Parathyroid adenoma (tissue), 2 donors: ENCODE data around the gene ZNF624.

Source experiments
- H2AFZ ChIP-seq: fragments of 300-600 bp; sonication (generic); one replicate; pipeline ENCODE4 v1.7.0; 2017; ENCODE audit warnings: antibody characterized with exemption, mild to moderate bottlenecking
- H3K27ac ChIP-seq: fragments of 300-600 bp; sonication (generic); one replicate; pipeline ENCODE4 v1.7.0; 2017
- H3K27me3 ChIP-seq: fragments of 300-600 bp; sonication (generic); one replicate; pipeline ENCODE4 v1.7.0; 2017; ENCODE audit warnings: low read length; ENCODE audit not compliant: control insufficient read depth, insufficient read depth
- H3K36me3 ChIP-seq: fragments of 300-600 bp; sonication (generic); one replicate; pipeline ENCODE4 v1.7.0; 2017; ENCODE audit warnings: low read length; ENCODE audit not compliant: control insufficient read depth, insufficient read depth
- H3K4me1 ChIP-seq: fragments of 300-600 bp; sonication (generic); one replicate; pipeline ENCODE4 v1.7.0; 2017; ENCODE audit warnings: control low read depth
- H3K4me2 ChIP-seq: fragments of 300-600 bp; sonication (generic); one replicate; pipeline ENCODE4 v1.7.0; 2017; ENCODE audit warnings: low read length
- H3K4me3 ChIP-seq: fragments of 300-600 bp; sonication (generic); one replicate; pipeline ENCODE4 v1.7.0; 2017; ENCODE audit warnings: low read depth, low read length
- H3K79me2 ChIP-seq: fragments of 300-600 bp; sonication (generic); one replicate; pipeline ENCODE4 v1.7.0; 2017; ENCODE audit warnings: control low read depth
- H3K9ac ChIP-seq: fragments of 300-600 bp; sonication (generic); one replicate; pipeline ENCODE4 v1.7.0; 2017; ENCODE audit warnings: mild to moderate bottlenecking
- H3K9me3 ChIP-seq: fragments of 300-600 bp; sonication (generic); one replicate; pipeline ENCODE4 v1.7.0; 2017; ENCODE audit warnings: low read length; ENCODE audit not compliant: control insufficient read depth
- TF ChIP-seq, protein P1 (sequence below): fragments of 300-600 bp; sonication (generic); IDR thresholded peaks from one replicate; pipeline ENCODE4 v1.7.0; 2017; ENCODE audit warnings: antibody characterized with exemption, mild to moderate bottlenecking
- donor health status: primary hyperparathyroidism.

Gene ZNF624

DNA sequence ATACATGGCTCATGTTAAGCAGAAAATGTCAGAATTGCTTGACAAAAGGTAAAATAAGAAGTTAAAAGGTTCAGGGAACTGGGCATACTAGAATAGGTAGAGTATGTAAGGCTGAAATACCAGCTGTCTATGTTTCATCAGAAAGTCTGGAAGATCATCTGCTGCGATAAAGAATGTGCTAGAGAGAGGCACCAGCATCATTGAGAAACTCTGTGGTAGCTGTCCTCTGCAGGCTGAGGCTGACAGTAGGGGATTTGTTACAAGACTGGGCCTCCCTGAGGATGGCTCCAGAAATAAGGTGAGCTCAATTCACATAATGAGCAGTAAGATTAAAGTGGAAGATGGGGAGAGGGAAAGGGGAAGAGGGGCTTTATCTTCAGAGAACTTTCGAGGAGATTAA lies 80.2 kb downstream of the ZNF624 start:
- Histone ChIP-seq H3K4me3 (no peak overlapping the region), H3K36me3 (no peaks in the 10 kb centered on the region), H3K27ac (no peak overlapping the region), H3K79me2 (no peaks in the 10 kb centered on the region), H3K9me3 (no peaks in the 10 kb centered on the region), H3K9ac (no peak overlapping the region), H3K27me3 (no peaks in the 10 kb centered on the region), H3K4me1 (no peaks in the 10 kb centered on the region), H2AFZ (no peak overlapping the region), H3K4me2 (no peak overlapping the region)
- TF ChIP-seq, protein P1, sequence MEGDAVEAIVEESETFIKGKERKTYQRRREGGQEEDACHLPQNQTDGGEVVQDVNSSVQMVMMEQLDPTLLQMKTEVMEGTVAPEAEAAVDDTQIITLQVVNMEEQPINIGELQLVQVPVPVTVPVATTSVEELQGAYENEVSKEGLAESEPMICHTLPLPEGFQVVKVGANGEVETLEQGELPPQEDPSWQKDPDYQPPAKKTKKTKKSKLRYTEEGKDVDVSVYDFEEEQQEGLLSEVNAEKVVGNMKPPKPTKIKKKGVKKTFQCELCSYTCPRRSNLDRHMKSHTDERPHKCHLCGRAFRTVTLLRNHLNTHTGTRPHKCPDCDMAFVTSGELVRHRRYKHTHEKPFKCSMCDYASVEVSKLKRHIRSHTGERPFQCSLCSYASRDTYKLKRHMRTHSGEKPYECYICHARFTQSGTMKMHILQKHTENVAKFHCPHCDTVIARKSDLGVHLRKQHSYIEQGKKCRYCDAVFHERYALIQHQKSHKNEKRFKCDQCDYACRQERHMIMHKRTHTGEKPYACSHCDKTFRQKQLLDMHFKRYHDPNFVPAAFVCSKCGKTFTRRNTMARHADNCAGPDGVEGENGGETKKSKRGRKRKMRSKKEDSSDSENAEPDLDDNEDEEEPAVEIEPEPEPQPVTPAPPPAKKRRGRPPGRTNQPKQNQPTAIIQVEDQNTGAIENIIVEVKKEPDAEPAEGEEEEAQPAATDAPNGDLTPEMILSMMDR: no peak
